ENCODE data around the gene JMJD4. TPM values are rescaled to one million over a fixed set of nuclear protein-coding genes. Genes with fewer than 3 reads are reported as not detected.
A peak's percentile ranks its signal among the peaks of the same experiment; 100 is the strongest.

JMJD4 gene
- total RNA-seq, 1 experiment from 2014 or later: 14.3 TPM

DNA sequence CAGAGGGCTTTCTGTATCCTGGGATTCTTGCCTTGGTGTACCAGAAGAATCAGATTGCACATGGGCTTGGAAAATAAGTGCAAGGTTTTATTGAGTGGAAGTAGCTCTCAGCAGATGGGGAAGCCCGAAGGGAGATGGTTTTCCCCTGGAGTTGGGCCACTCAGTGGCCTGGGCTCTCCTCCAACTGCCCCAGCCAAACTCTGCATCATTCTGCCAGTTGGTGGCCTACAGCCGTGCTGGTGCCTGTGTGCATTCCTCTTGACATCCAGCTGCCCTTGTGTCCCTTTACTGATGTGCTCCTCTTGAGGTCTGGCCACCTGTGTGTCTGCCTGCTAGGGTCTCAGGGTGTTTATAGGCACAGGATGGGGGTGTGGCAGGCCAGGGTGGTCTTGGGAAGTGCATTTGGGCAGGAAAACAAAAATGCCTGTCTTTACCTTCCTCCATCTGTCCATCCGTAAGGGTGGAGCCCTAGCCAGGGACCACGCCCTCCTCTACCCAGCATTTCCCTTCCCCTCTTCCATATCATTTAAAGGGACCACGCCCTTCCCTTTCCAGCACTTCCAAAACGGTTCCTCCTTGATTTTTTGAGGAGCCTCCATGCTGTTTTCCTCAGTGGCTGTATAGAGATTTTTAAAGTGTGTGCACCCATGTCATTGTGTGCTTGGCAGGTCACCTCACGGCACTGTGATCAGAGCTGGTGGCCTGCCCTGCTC lies 19.1 kb upstream of the JMJD4 start:
- no peak overlapping the region for H3K27ac ChIP-seq (ENCODE audit: low read depth, low read length)
- no peak overlapping the region for H3K9ac ChIP-seq (ENCODE audit: low read length)
- peaks cover 9 to 12% of the 10 kb centered on the region in 2 experiments; a peak in 3 of 4 replicates for H3K36me3 ChIP-seq (ENCODE audit: control insufficient read depth in 1 of 2, insufficient read depth in 2 of 2, low read length in 2 of 2)
- H3K4me3 ChIP-seq (replicated peaks in 1 of 2; ENCODE audit: low read depth in 1 of 2, low read length in 2 of 2): no peak overlapping the region
- no peaks in the 10 kb centered on the region for H3K27me3 ChIP-seq (ENCODE audit: insufficient read depth, low read length)
- no peak overlapping the region for H2AFZ ChIP-seq (ENCODE audit: low read depth, low read length, poor library complexity, severe bottlenecking)
- ChIA-PET POLR2A (no interaction called here), CTCF (no interaction called here), RAD21 (ENCODE audit: low non-redundant PET in 1 of 2, low total read pairs in 2 of 2, uncharacterized antibody in 2 of 2, unreplicated experiment in 2 of 2) (no interaction called here)
- intact Hi-C loops (cut with micrococcal nuclease): no loop called here
- DNase-seq (ENCODE audit: low read depth, low spot score): no peak
- no peaks in the 10 kb centered on the region for H4K20me1 ChIP-seq (ENCODE audit: insufficient read depth)
- peaks cover 0 to 6% of the 10 kb centered on the region in 2 experiments; a peak in 2 of 4 replicates for H3K4me1 ChIP-seq (ENCODE audit: control insufficient read depth in 1 of 2, insufficient read depth in 2 of 2, low read length in 2 of 2)
- ATAC-seq: peak; percentile 40; the same call in 1 of the 2 replicates
- no peaks in the 10 kb centered on the region for H3K9me3 ChIP-seq (ENCODE audit: control insufficient read depth in 1 of 2, insufficient read depth in 1 of 2, low read depth in 1 of 2, low read length in 2 of 2)
- no peaks in the 10 kb centered on the region for H3K9me2 ChIP-seq (ENCODE audit: insufficient read depth)
- peaks cover 60% of the 10 kb centered on the region for H3K79me2 ChIP-seq (ENCODE audit: insufficient read depth, low read length)
- TF ChIP-seq POLR2A (IDR thresholded peaks at IDR 0.05; ENCODE audit: borderline replicate concordance, extremely low read depth, insufficient read depth, insufficient read length) (no peak), SP1 (IDR thresholded peaks at IDR 0.05; ENCODE audit: low read depth) (no peak), ELF1 (IDR thresholded peaks at IDR 0.05; ENCODE audit: borderline replicate concordance, low read depth) (no peak)
- TF ChIP-seq, protein P1, sequence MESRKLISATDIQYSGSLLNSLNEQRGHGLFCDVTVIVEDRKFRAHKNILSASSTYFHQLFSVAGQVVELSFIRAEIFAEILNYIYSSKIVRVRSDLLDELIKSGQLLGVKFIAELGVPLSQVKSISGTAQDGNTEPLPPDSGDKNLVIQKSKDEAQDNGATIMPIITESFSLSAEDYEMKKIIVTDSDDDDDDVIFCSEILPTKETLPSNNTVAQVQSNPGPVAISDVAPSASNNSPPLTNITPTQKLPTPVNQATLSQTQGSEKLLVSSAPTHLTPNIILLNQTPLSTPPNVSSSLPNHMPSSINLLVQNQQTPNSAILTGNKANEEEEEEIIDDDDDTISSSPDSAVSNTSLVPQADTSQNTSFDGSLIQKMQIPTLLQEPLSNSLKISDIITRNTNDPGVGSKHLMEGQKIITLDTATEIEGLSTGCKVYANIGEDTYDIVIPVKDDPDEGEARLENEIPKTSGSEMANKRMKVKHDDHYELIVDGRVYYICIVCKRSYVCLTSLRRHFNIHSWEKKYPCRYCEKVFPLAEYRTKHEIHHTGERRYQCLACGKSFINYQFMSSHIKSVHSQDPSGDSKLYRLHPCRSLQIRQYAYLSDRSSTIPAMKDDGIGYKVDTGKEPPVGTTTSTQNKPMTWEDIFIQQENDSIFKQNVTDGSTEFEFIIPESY (IDR thresholded peaks at IDR 0.05; ENCODE audit: extremely low read depth, insufficient replicate concordance, low read length): no peak
- TF ChIP-seq, protein P2, sequence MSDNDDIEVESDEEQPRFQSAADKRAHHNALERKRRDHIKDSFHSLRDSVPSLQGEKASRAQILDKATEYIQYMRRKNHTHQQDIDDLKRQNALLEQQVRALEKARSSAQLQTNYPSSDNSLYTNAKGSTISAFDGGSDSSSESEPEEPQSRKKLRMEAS (IDR thresholded peaks at IDR 0.05): no peak
- no TSS peak for BruUV-seq (replicated peaks)
- H3K4me2 ChIP-seq (ENCODE audit: low read length): no peak overlapping the region
